Fibroblast of lung (primary cell): ENCODE measurements around the gene MAPKBP1.

Experiments
- EZH2 ChIP-seq: IDR thresholded peaks from 2 replicates; pipeline ENCODE4 v1.5.1; 2012; ENCODE audit warnings: low read length, control low read depth, mild to moderate bottlenecking; ENCODE audit errors: missing control alignments
- TF ChIP-seq, protein P1 (sequence below), 2 donors: IDR thresholded peaks in 1 of 2; conservative IDR thresholded peaks in 1 of 2; 1 replicate in 1 of 2; 2 replicates in 1 of 2; pipeline ENCODE4 v1.5.1; 2011 to 2012; ENCODE audit warnings: low read length in 2 of 2, control low read depth in 1 of 2, inconsistent platforms in 1 of 2, low read depth in 1 of 2, mild to moderate bottlenecking in 1 of 2

DNA sequence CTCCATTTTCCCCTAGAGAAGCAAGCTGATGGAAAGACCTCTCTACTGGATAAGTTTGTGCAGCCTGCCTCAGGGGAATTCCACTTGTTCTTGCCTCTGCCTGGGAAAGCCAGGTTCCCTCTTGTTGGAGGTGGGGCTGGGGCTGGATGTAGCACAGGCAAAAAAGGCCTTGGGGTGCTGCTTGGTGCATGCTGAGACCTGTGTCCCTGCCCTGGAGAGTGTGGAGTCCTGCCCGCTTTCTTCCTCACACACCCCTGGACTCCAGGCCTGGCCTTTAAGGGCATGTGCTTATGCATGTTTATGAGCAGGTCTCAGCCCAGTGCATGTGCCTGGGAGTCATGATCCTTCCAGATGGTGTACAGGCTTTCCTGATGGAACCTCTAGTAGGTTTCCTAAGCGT, 30.1 kb downstream of the MAPKBP1 start:
- TF ChIP-seq, protein P1, sequence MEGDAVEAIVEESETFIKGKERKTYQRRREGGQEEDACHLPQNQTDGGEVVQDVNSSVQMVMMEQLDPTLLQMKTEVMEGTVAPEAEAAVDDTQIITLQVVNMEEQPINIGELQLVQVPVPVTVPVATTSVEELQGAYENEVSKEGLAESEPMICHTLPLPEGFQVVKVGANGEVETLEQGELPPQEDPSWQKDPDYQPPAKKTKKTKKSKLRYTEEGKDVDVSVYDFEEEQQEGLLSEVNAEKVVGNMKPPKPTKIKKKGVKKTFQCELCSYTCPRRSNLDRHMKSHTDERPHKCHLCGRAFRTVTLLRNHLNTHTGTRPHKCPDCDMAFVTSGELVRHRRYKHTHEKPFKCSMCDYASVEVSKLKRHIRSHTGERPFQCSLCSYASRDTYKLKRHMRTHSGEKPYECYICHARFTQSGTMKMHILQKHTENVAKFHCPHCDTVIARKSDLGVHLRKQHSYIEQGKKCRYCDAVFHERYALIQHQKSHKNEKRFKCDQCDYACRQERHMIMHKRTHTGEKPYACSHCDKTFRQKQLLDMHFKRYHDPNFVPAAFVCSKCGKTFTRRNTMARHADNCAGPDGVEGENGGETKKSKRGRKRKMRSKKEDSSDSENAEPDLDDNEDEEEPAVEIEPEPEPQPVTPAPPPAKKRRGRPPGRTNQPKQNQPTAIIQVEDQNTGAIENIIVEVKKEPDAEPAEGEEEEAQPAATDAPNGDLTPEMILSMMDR (conservative IDR thresholded peaks at IDR 0.05 in 1 of 2, IDR thresholded peaks at IDR 0.05 in 1 of 2; ENCODE audit: low read depth in 1 of 2, low read length in 2 of 2): no peak
- TF ChIP-seq EZH2: no peak
